ENCODE measurements around the gene NEDD8.

- TF ChIP-seq CTCF (IDR thresholded peaks at IDR 0.05; ENCODE audit: low read depth, low read length, poor library complexity, severe bottlenecking) = no peak
- no peak for TF ChIP-seq EZH2phosphoT487 (IDR thresholded peaks at IDR 0.05; ENCODE audit: borderline replicate concordance, low read length)
Measured at GRCh38 chr14:24188251-24189058, 43.7 kb downstream of the NEDD8 start, which contains the start of gene IPO4.

Data from DOHH2 (cell line).